CD4-positive, alpha-beta T cell treated with Interleukin-15 for 1 hour (primary cell): ENCODE results near the gene BORCS8.
A peak's percentile ranks its signal among the peaks of the same experiment; 100 is the strongest.
"Not testable (repeated sequence)": the region's sequence is repeated elsewhere in the genome, so short reads cannot be mapped to it uniquely, and the experiment has no call there.

ENCODE experiments used
- DNase-seq: peaks from one replicate; pipeline ENCODE4 v3.0.0-alpha.2; 2020

BORCS8 gene

GRCh38 chr19:19192078-19192882 lies at the start of gene BORCS8, which contains the start of gene RFXANK:
Gene BORCS8, minus strand, starts transcription at chr19:19192152. Its CDS starts 35 bp downstream, at chr19:19192117.
Gene RFXANK, plus strand, starts transcription at chr19:19192258. Its CDS starts 1,689 bp downstream, at chr19:19193947.
- DNase-seq, result peak; percentile 99

- no peak for DNase-seq
Observed at GRCh38 chr19:19240476-19240875, 48.5 kb upstream of the BORCS8 start.

GRCh38 chr19:19239675-19240074 lies 47.7 kb upstream of the BORCS8 start:
- no peak for DNase-seq

- DNase-seq, result no peak
Observed at GRCh38 chr19:19238126-19238894, 46.4 kb upstream of the BORCS8 start.

GRCh38 chr19:19236173-19236572 lies 44.2 kb upstream of the BORCS8 start:
- DNase-seq, result no peak

- no peak for DNase-seq
Observed at GRCh38 chr19:19234220-19234816, 42.4 kb upstream of the BORCS8 start.

GRCh38 chr19:19232261-19232721 lies 40.3 kb upstream of the BORCS8 start:
- DNase-seq, result no peak

GRCh38 chr19:19230999-19231398 lies 39.0 kb upstream of the BORCS8 start:
- DNase-seq, result no peak

- DNase-seq, result no peak
Observed at GRCh38 chr19:19229701-19230100, 37.7 kb upstream of the BORCS8 start.

- no peak for DNase-seq
Observed at GRCh38 chr19:19227217-19227616, 35.3 kb upstream of the BORCS8 start.

GRCh38 chr19:19226663-19227062 lies 34.7 kb upstream of the BORCS8 start:
- no peak for DNase-seq

- no peak for DNase-seq
Observed at GRCh38 chr19:19226204-19226603, 34.3 kb upstream of the BORCS8 start.

GRCh38 chr19:19224852-19225494 lies 33.0 kb upstream of the BORCS8 start:
- DNase-seq, result peak; percentile 76

- no peak for DNase-seq
Observed at GRCh38 chr19:19224150-19224851, 32.3 kb upstream of the BORCS8 start.

GRCh38 chr19:19223636-19224035 lies 31.7 kb upstream of the BORCS8 start:
- no peak for DNase-seq

- no peak for DNase-seq
Observed at GRCh38 chr19:19223060-19223459, 31.1 kb upstream of the BORCS8 start.

GRCh38 chr19:19221000-19221399 lies 29.0 kb upstream of the BORCS8 start:
- not testable (repeated sequence) for DNase-seq

- no peak for DNase-seq
Observed at GRCh38 chr19:19218911-19219310, 27.0 kb upstream of the BORCS8 start.

GRCh38 chr19:19217099-19217498 lies 25.1 kb upstream of the BORCS8 start:
- no peak for DNase-seq

GRCh38 chr19:19215792-19216191 lies 23.8 kb upstream of the BORCS8 start:
- no peak for DNase-seq

- no peak for DNase-seq
Observed at GRCh38 chr19:19214892-19215291, 22.9 kb upstream of the BORCS8 start.

GRCh38 chr19:19214159-19214490 lies 22.2 kb upstream of the BORCS8 start:
- DNase-seq, result no peak
